ENCODE results near the gene RBM8A. TPM values are rescaled to one million over a fixed set of nuclear protein-coding genes. Genes with fewer than 3 reads are reported as not detected.

Gene RBM8A
- 224 to 253 TPM (median 231 TPM) in 5 replicates for total RNA-seq (2022; extraction: Qiagen RNA extraction)

DNA sequence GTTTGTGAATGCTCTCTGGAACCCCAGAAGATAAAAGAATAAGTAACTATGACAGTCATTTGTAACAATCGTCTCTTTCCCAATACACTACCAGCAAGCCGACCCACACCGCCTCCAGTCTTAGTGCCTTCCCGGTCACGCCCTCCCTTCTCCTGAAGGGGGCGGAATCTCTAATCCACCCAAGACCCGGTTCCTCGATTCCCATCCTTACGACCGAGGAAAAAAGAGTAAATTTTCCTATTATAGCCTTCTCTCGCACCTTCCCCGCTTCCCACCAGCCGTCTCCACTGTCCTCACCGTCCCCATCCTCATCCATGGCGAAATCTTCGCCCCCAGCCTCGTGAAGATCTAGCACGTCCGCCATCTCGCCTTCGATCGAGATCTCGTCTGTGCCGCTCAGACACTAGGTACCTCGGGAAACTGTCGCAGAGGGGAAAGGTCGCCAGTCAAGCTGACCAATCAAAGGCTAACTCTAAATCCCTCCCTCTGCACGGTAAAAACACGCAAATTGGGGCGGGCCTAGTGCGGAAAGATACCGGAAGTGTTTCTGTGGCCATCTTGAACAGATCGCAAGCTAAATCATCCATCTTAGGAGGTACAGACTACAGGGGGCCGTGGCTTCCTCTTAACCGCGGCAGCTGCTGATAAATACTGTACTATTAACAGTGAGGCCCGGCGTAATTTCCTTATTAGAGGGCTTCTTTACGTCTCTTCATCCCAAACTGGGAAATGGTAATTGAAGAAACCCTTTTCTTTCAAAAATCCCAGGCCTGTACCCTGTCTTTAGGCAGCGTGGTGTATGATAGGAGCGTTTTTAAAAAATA lies at the start of gene RBM8A:
RBM8A (minus strand) TSS at position 422 of the 824 bp plus-strand sequence; CDS start at position 364, 58 bp downstream.

GRCh38 chr1:145964328-145965118 lies 37.2 kb upstream of the RBM8A start, which contains the start of the genes ANKRD34A and POLR3GL:
Gene ANKRD34A, minus strand, starts transcription at chr1:145964575. Its CDS starts 2,816 bp downstream, at chr1:145961759.
Gene POLR3GL, plus strand, starts transcription at chr1:145964690. Its CDS starts 10,176 bp downstream, at chr1:145974866.

DNA sequence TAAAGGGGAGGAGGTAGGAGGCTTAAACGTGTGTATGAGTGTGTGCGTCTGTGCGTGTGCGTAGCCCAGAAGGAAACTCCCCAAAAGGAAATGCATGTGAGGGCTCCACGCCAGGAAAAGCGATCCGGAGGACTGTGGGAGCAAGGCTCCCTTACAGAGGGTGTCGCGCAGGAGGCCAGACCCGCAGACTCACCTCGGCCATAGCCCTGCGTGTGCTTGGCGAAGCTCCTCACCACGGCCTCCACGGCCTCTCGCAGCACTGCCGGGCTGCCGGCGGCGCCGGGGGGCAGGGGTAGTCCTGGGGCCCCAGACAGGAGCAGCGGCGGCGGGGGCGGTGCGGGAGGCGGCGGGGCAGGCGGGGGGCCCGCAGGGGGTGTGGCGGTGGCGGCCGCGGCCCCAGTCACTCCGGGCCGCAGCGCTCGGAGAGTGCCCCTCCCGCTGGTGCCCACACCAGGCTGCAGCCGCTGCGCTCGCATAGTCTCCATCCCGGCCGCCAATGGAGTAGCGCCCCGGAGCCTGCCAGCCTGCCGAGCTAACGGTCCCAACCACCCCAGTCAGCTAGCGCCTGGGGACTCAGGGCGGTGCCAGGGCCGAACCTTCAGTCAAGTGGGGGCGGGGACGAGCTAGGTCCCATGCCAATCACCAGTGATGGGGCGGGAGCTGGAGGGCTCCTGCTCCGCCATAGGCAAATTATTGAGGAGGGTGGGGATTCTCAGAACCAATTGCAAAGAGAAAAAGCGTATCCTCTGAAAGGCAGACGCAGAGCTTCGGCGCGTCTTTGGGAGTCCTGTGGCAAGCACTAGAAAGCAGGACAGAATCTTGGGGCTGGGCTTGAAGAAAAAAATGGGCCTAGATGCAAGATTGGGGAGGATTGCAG lies 30.4 kb upstream of the RBM8A start, which contains the start of gene LIX1L:
LIX1L (minus strand) TSS at position 575 of the 877 bp plus-strand sequence; CDS start at position 485, 90 bp downstream.

DNA sequence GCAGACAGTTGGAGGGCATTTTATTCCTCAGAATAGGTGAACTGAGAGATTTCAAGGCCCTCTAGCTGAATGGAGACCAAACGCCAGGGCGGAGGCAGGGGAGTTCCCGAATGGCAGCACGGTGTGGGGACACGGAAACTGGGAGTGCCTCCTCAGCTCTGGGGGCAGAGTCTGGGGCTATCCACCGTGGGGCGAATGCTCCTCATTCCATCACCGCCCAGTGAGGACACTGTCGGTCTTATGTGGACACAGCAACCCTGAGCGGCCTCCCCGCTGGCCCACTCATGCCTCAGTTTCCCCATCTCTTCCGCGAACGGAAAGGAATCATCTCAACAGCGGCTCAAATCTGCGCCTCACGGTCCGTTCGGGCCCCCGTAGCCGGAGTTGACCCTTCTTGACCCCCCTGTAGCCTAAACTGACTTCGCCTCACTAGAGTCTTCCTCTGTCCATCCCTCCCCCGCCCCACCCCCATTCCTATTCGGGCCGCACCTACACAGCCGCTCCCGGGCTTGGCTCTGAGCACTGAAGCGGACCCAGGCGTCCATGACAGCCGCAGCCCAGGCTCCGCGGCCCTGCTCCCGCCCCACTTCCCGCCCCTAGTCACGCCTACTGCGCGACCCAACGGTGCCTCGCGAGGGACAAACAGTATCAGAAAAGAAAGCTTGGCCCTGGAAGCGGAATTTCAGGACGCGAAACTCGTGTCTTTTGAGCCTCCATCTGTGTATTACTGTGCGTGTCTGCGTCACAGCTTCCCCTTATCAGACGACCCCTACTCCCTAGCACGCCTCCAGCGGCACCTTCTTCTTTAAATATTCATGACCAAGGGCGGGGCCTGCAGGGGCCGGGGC lies 8.9 kb downstream of the RBM8A start, which contains the start of gene PEX11B:
PEX11B (minus strand) TSS at position 574 of the 848 bp plus-strand sequence; CDS start at position 545, 29 bp downstream.

DNA sequence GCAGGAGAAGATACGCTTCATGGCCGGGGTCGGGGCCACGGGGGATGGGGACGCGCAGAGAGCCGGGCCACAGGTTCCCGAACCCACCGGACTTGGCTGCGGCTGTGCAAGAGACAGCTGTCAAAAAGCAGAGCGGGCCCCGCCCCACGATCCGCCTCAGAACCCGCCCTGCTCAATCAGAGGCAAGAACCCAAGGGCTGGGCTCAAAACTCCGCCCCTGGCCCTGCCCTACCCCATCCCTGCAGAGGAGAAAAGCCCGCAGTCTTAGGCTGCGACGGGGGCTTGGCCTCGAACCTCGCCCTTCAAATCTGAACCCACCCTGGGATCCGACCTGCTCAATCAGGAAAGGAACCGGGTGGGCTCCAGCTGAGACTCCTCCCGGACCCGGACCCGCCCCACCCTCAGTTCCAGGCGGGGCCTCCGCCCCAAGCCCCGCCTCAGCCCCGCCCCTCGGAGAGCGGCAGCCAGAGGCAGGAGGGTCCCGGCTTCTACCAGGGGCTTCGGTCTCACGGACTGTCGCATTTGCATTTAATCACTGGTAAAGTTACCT lies 41.5 kb downstream of the RBM8A start, which contains the start of gene ANKRD35:
ANKRD35 (minus strand) TSS at position 129 of the 550 bp plus-strand sequence; CDS start at position 21, 108 bp downstream.

Other genes with a start within 250 kb of the RBM8A start
- 0.72 to 1.1 TPM (median 0.83 TPM) in 5 replicates for gene PDZK1, start 220.1 kb downstream of the RBM8A start, total RNA-seq (2022; extraction: Qiagen RNA extraction)
- not detected in 5 replicates for gene CD160, start 208.0 kb downstream of the RBM8A start, total RNA-seq (2022; extraction: Qiagen RNA extraction)
- gene RNF115, start 103.4 kb downstream of the RBM8A start, total RNA-seq (2022; extraction: Qiagen RNA extraction) = 12.3 to 13.3 TPM (median 13.1 TPM) in 5 replicates
- gene POLR3C, start 103.3 kb downstream of the RBM8A start, total RNA-seq (2022; extraction: Qiagen RNA extraction) = 35.4 to 41.4 TPM (median 38.1 TPM) in 5 replicates
- 6.0 to 7.2 TPM (median 7.1 TPM) in 5 replicates for gene NUDT17, start 81.9 kb downstream of the RBM8A start, total RNA-seq (2022; extraction: Qiagen RNA extraction)
- gene PIAS3, start 68.4 kb downstream of the RBM8A start, total RNA-seq (2022; extraction: Qiagen RNA extraction) = 34.4 to 41.6 TPM (median 40.6 TPM) in 5 replicates
- 0.04 to 0.08 TPM (median 0.05 TPM) in 3 of 5 replicates, not detected in the others for gene ANKRD35, start 41.6 kb downstream of the RBM8A start, total RNA-seq (2022; extraction: Qiagen RNA extraction)
- 1.2 to 1.9 TPM (median 1.7 TPM) in 5 replicates for gene ITGA10, start 17.4 kb downstream of the RBM8A start, total RNA-seq (2022; extraction: Qiagen RNA extraction)
- gene PEX11B, start 8.8 kb downstream of the RBM8A start, total RNA-seq (2022; extraction: Qiagen RNA extraction) = 33.2 to 41.4 TPM (median 36.2 TPM) in 5 replicates
- 10.3 to 12.0 TPM (median 11.7 TPM) in 5 replicates for gene LIX1L, start 30.5 kb upstream of the RBM8A start, total RNA-seq (2022; extraction: Qiagen RNA extraction)
- gene ANKRD34A, start 37.1 kb upstream of the RBM8A start, total RNA-seq (2022; extraction: Qiagen RNA extraction) = 0.21 to 0.42 TPM (median 0.27 TPM) in 5 replicates
- 9.2 to 13.8 TPM (median 12.7 TPM) in 5 replicates for gene POLR3GL, start 37.2 kb upstream of the RBM8A start, total RNA-seq (2022; extraction: Qiagen RNA extraction)
- 0.16 to 0.36 TPM (median 0.23 TPM) in 5 replicates for gene TXNIP, start 69.1 kb upstream of the RBM8A start, total RNA-seq (2022; extraction: Qiagen RNA extraction)
- gene HJV, start 94.3 kb upstream of the RBM8A start, total RNA-seq (2022; extraction: Qiagen RNA extraction) = not detected in 5 replicates
- gene NBPF10, start 217.3 kb upstream of the RBM8A start, total RNA-seq (2022; extraction: Qiagen RNA extraction) = 0.75 to 0.98 TPM (median 0.95 TPM) in 5 replicates